Activated naive CD8-positive, alpha-beta T cell (primary cell): ENCODE data around the gene GPR87.
A peak's percentile ranks its signal among the peaks of the same experiment; 100 is the strongest.

Source experiments
- H3K27ac Mint-ChIP-seq: one replicate; pipeline ENCODE4 v1.8.0; 2021; ENCODE audit warnings: mixed read lengths
- H3K27me3 Mint-ChIP-seq: one replicate; pipeline ENCODE4 v1.8.0; 2021; ENCODE audit warnings: mixed read lengths
- H3K36me3 Mint-ChIP-seq: one replicate; pipeline ENCODE4 v1.8.0; 2021; ENCODE audit warnings: mixed read lengths
- H3K4me1 Mint-ChIP-seq: one replicate; pipeline ENCODE4 v1.8.0; 2021; ENCODE audit warnings: low read depth, mixed read lengths
- H3K4me3 Mint-ChIP-seq: one replicate; pipeline ENCODE4 v1.8.0; 2021; ENCODE audit warnings: mild to moderate bottlenecking, mixed read lengths
- H3K9me3 Mint-ChIP-seq: one replicate; pipeline ENCODE4 v1.8.0; 2021; ENCODE audit warnings: low read depth, mixed read lengths

GPR87 gene

DNA sequence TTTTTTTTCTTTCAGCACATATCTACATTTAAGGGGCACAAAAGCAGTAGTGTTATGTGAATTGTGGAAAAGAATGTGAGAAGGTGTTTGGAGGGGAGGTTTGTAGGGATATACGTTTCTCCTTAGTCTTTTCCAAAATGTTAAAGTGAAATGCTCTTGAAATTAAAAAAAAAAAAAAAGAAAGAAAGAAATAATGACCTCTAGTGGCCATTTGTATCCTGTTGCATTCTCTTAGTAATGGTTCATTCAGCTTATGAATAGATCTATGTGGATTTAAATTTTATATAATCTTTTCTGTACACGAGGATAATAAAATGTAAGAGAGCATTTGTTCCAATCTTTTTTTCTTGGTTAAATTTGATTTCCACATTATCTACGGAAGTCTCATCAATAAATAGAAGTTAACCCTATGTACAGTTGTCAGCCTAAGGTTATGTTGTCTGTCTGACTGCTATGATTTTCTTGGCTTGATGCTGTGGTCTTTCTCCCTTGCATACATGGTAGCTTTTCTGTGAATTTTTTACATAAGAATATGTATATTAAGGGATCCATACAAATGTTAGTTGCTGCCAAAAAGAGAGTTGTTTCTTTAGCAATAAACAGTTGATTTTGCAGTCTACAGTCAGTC, 11.1 kb upstream of the GPR87 start:
- H3K27ac Mint-ChIP-seq: no peak overlapping the region
- H3K27me3 Mint-ChIP-seq: peaks cover 4% of the 10 kb centered on the region
- peaks cover 10% of the 10 kb centered on the region for H3K4me1 Mint-ChIP-seq
- H3K4me3 Mint-ChIP-seq: no peak overlapping the region
- no peaks in the 10 kb centered on the region for H3K9me3 Mint-ChIP-seq
- no peaks in the 10 kb centered on the region for H3K36me3 Mint-ChIP-seq

DNA sequence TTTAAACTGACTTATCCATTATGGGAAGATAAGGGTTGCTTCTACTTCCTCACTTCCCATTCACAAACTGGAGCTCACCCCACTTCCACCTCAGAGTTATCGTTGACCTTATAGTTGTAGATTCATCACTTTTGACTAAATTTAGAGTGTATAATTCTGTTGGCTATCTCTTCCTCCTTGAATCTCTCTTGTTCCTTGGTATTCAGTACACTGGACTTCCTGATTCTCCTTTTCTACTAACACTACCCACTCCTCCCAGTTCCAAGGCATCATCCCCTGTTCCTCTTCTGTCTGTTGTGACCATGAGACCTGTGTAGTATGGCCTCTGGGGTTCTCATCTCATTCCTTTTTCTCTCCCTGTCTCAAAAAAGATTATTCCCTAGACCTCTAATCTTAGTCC, 5.9 kb upstream of the GPR87 start:
- Mint-ChIP-seq H3K36me3 (no peaks in the 10 kb centered on the region), H3K4me1 (peaks cover 3% of the 10 kb centered on the region), H3K27ac (no peak overlapping the region)

DNA sequence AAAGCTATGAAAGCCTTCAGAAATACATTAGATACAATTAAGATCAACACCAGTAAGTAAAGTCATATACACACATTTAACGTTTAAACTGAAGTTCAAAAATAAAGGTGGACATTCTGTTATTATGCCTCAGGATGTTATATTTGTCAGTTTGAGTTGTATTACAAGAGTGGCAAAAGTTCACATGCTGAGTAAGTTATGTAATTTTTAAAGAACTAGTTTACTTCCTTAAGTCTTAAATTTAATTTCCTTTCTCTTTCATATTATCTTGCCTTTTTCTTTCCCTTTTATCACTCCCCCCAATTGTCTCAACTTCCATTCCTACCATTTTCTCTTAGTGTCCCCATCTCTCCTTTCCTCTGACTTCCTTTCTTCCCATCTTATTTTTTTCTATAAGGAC, 4.9 kb upstream of the GPR87 start:
- Mint-ChIP-seq H3K36me3 (no peaks in the 10 kb centered on the region), H3K4me3 (no peak overlapping the region)

More for the DNA sequence above, 5.9 kb upstream of the GPR87 start:
- no peak overlapping the region for H3K4me3 Mint-ChIP-seq
- no peaks in the 10 kb centered on the region for H3K9me3 Mint-ChIP-seq
- H3K27me3 Mint-ChIP-seq: peaks cover 1% of the 10 kb centered on the region

DNA sequence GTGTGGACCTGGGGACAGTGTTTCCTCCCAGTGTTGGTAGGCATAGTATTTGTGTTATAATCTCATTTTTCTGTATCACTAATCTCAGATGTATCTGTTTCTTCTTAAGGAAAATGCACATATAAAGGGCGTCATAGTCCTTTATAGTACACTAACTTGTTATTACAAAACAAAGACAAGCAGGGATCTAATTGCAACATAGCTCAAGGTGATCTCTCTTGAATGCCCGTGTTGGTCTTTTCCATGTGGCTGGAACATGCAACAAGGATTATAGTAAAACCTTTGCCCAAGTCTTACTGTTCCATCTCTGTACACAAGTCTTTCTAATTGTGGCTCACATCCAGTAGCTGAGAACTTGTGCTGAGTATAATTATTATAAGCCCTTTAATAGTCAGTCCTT, 3.5 kb upstream of the GPR87 start:
- H3K27me3 Mint-ChIP-seq: no peaks in the 10 kb centered on the region
- H3K9me3 Mint-ChIP-seq: no peaks in the 10 kb centered on the region
- H3K4me3 Mint-ChIP-seq: no peak overlapping the region
- peaks cover 13% of the 10 kb centered on the region for H3K4me1 Mint-ChIP-seq
- H3K27ac Mint-ChIP-seq: no peak overlapping the region
- no peaks in the 10 kb centered on the region for H3K36me3 Mint-ChIP-seq

More for the DNA sequence above, 4.9 kb upstream of the GPR87 start:
- Mint-ChIP-seq H3K27ac (peak overlapping the region; percentile 2), H3K9me3 (no peaks in the 10 kb centered on the region), H3K4me1 (peaks cover 7% of the 10 kb centered on the region), H3K27me3 (no peaks in the 10 kb centered on the region)

DNA sequence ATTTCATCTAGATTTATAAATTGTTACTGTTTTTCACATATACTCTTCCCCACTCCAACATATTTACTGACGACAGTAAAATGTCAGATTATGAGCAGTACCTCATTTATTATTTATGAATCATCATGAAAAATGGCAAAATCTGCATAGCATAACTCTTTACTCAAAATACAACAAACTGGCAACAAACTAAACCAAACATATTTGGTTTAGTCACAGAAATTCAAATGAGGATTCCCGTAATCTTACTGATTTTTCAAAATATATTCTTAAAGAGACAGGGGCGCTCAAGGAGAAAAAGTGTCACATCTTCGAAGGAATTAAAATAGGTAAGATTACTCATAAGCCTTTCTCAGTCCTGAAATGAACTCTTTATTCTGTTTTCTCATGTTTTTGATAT, 3.0 kb upstream of the GPR87 start:
- Mint-ChIP-seq H3K4me1 (peaks cover 13% of the 10 kb centered on the region), H3K4me3 (no peak overlapping the region), H3K27me3 (no peaks in the 10 kb centered on the region), H3K36me3 (no peaks in the 10 kb centered on the region), H3K27ac (peak overlapping the region; percentile 62), H3K9me3 (no peaks in the 10 kb centered on the region)

DNA sequence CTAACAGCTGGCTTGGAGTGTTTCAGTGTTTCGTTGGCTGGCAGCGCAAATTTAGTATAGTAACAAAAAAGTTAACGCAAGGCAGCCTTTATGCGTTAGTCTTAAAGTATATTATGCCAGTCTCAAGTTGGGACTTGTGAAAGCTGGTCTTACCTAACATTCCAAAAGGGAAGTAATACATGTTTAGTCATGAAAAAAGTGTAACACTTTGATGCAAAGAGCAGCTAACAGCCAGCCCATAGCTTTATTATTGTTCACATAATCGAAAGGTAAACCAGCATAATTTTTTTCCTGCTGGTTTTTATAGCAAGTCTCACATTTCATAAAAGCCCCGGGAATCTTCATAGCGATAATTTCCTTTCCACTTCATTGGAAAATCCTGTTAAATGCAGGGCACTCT, 2.4 kb upstream of the GPR87 start:
- no peak overlapping the region for H3K27ac Mint-ChIP-seq
- no peak overlapping the region for H3K4me3 Mint-ChIP-seq
- no peaks in the 10 kb centered on the region for H3K27me3 Mint-ChIP-seq
- H3K9me3 Mint-ChIP-seq: no peaks in the 10 kb centered on the region
- peaks cover 13% of the 10 kb centered on the region for H3K4me1 Mint-ChIP-seq
- no peaks in the 10 kb centered on the region for H3K36me3 Mint-ChIP-seq

DNA sequence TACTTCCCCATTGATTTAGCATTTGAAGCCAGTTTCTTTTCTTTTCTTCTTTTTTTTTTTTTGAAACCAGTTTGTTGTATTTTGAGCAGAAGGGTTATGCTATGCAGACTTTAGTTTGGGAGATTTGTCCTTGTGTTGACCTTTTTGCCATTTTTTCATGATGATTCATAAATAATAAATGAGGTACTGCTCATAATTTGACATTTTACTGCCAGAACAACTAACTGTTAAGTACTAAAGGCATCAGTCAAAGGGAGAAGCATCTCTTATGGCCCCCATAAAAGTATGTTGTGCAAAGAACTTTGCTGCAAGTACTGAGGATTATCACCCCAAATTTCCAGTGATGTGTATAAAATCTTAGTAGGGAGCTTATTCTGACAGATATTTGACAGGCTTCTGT, 1.7 kb upstream of the GPR87 start:
- peaks cover 13% of the 10 kb centered on the region for H3K4me1 Mint-ChIP-seq
- no peaks in the 10 kb centered on the region for H3K27me3 Mint-ChIP-seq
- H3K4me3 Mint-ChIP-seq: no peak overlapping the region
- no peaks in the 10 kb centered on the region for H3K36me3 Mint-ChIP-seq
- no peaks in the 10 kb centered on the region for H3K9me3 Mint-ChIP-seq
- no peak overlapping the region for H3K27ac Mint-ChIP-seq

DNA sequence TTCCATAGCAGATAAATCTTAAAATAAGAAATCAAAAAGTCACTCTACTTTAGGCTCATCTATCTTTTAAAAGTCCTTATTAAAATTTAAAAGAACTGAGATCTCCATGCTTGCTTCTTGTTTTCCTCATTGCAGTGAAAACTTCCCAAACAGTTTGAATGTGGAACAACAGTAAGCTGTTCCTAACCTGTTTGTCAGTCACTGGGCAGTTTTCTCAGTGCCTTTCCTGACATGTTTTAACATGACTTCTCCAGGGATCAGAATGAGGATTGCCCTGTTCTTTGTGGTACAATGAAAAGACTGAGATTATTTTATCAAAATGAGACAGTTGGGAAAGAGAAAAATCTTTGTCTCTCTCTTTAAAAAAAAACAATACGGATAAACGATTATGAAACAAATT, 774 bp downstream of the GPR87 start:
- no peaks in the 10 kb centered on the region for H3K27me3 Mint-ChIP-seq
- H3K9me3 Mint-ChIP-seq: no peaks in the 10 kb centered on the region
- H3K36me3 Mint-ChIP-seq: no peaks in the 10 kb centered on the region
- H3K4me1 Mint-ChIP-seq: peaks cover 10% of the 10 kb centered on the region
- H3K27ac Mint-ChIP-seq: peak overlapping the region; percentile 19
- peak overlapping the region; percentile 57 for H3K4me3 Mint-ChIP-seq

DNA sequence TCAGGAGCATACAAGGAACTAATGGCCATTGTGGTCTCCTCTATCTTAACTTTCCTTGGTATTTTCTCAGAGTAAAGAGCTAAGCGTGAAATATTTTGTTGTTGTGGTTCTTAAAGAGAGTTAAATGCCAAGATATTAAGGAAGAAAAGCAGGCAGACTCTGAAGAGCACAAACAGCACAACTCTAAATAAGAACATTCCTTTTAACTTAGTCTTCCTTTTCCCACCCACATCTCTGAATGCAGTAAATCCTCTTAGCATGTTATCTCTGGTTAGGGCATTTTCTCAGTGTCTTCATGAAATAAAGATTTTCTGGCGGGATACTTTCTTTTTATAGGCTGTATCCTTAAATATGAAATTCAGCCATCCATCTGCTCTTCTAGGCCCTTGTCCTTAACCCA, 1.5 kb downstream of the GPR87 start:
- Mint-ChIP-seq H3K36me3 (no peaks in the 10 kb centered on the region), H3K27me3 (no peaks in the 10 kb centered on the region), H3K4me3 (peak overlapping the region; percentile 3), H3K4me1 (peaks cover 10% of the 10 kb centered on the region), H3K9me3 (no peaks in the 10 kb centered on the region), H3K27ac (no peak overlapping the region)

DNA sequence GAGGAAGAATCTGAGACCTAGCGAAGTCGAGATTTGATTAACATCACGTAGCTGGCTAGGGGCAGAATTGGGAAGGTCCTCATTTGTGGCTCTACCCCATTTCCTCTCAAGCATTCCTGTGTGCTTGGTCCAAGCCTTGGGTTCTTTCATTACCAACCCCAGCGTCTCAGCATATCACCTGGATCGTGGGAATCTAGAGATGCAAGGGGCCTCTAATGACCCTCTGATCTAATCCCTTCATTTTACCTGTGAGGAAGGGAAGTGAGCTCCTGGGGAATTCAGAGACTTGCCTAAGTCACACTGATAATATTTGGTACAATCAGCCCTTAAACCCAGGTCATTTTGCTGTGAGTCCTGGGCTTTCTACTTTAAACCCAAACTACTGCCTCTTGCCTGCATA, 2.0 kb downstream of the GPR87 start:
- Mint-ChIP-seq H3K4me3 (no peak overlapping the region), H3K27ac (no peak overlapping the region), H3K27me3 (no peaks in the 10 kb centered on the region), H3K4me1 (peaks cover 10% of the 10 kb centered on the region), H3K36me3 (no peaks in the 10 kb centered on the region), H3K9me3 (no peaks in the 10 kb centered on the region)

DNA sequence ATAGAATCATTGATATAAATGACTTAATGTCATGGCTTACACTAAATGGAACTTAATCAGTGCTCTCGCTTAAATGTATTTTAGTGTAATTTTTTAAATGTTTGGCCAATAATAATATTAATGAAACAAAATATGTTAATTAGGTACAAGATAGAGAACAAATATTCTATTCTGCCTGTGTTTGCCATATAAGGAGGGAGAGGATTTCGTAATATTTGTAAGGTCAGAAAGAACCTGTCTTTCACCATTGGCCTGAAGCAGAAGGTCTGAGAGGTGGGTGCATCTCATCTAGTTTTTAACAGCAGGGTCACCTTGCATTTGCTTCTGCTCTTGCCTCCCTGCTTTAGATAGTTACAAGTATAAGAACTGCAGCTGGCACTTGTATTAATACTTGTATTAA, 2.5 kb downstream of the GPR87 start:
- H3K36me3 Mint-ChIP-seq: no peaks in the 10 kb centered on the region
- no peaks in the 10 kb centered on the region for H3K27me3 Mint-ChIP-seq
- H3K27ac Mint-ChIP-seq: no peak overlapping the region
- H3K9me3 Mint-ChIP-seq: no peaks in the 10 kb centered on the region
- H3K4me1 Mint-ChIP-seq: peaks cover 10% of the 10 kb centered on the region
- H3K4me3 Mint-ChIP-seq: no peak overlapping the region

DNA sequence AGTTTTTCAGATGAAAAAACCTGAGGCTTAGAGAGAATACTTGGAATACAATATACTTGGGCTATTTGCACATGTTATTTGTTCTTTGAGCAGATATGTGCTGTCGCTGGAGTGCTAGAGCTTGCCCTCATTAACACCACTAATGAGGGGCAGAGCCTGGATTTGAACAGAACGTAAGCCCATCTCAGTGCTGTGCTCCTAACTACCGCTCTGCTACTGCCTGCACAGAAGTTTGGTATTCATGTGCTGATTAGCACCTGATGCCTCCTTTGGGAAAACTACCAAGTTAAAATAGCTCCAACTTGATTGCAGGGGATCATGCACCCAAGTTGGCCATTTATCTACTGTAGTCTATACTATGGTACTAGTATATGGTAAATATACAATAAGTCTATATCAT, 3.6 kb downstream of the GPR87 start:
- no peaks in the 10 kb centered on the region for H3K36me3 Mint-ChIP-seq
- no peak overlapping the region for H3K4me3 Mint-ChIP-seq
- H3K27ac Mint-ChIP-seq: no peak overlapping the region
- no peaks in the 10 kb centered on the region for H3K27me3 Mint-ChIP-seq
- H3K4me1 Mint-ChIP-seq: peaks cover 12% of the 10 kb centered on the region
- no peaks in the 10 kb centered on the region for H3K9me3 Mint-ChIP-seq

DNA sequence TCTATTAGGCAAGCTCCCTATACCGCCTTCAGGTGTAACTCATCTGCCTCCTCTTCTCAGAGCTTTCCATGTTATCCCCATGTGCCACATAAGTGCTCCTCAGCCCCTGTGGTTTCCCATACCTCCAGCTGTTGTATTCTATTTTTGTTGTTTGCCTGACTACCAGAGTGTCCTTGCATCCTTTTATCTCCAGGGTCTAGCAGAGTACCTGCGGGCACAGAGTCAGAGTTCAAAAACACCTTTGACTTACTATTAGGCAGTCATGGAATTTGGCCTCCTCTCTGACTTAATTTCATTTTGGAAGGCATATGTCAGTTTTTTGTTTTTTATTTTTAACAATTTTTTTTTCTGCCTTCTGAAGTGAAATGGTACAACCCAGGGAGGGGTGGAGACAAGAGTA, 7.1 kb downstream of the GPR87 start:
- H3K9me3 Mint-ChIP-seq: no peaks in the 10 kb centered on the region
- H3K27ac Mint-ChIP-seq: no peak overlapping the region
- H3K4me3 Mint-ChIP-seq: no peak overlapping the region
- H3K4me1 Mint-ChIP-seq: peaks cover 32% of the 10 kb centered on the region
- no peaks in the 10 kb centered on the region for H3K27me3 Mint-ChIP-seq
- H3K36me3 Mint-ChIP-seq: no peaks in the 10 kb centered on the region

DNA sequence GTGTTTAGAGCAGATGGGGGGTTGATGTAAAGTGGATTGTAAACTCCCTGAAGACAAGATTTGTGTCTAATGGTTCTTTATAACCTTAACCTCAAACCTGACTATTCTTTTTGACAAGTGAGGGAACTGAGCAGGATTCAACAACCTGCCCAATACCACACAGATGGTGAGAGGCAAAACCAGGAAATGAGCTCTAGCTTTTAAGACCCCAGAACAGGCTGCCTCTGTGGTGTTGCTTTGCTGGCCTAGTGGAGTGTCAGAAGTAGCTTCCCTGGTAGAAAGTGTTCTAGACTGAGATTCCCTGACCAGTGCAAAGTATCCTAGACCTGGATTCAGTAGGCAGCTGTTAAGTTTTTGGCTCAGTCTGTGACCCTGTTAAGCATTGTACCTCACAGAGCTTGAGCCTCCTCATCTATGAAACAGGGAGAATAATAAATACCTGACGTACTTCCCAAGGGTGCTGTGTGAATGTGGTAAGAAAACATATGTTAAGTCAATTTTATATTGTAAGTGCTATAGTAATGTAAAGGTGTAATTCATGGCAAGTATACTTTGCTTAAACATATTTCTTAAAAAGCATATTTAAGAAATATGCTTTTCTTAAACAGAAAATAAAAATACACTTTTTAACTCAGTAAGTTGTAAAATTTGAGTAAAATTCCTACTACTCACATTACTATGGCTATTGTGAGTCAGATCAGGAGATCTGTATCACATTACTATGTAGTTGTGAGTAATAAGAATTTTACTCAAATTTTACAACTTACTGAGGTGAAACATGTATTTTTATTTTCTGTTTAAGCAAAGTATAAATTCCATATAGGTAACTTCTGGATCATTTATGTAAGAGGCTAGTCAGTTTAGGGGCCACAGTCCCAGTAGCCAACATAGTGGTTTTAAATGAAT, 8.8 kb downstream of the GPR87 start:
- peaks cover 42% of the 10 kb centered on the region for H3K4me1 Mint-ChIP-seq
- no peaks in the 10 kb centered on the region for H3K9me3 Mint-ChIP-seq

DNA sequence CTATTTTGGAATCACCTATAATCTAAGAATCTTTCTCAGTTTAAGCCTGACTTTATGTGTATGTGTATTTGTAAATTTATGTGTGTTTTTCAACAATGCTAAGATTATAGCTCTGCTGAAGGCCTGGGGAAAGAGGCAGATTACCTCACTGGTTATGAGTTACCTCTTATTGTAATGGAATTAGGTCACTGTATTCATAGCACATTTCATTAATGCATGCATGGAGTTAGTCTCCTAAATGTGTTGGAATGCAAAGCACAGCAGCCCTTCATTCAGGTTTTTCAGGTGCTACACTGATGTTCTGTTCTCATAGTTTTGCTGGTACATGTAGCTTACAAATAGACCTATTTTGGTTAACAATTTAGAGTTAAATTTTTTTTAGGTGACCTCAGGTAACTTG, 9.5 kb downstream of the GPR87 start:
- peaks cover 2% of the 10 kb centered on the region for H3K36me3 Mint-ChIP-seq
- peaks cover 9% of the 10 kb centered on the region for H3K27me3 Mint-ChIP-seq
- peaks cover 43% of the 10 kb centered on the region for H3K4me1 Mint-ChIP-seq
- peak overlapping the region; percentile 87 for H3K27ac Mint-ChIP-seq
- no peak overlapping the region for H3K4me3 Mint-ChIP-seq
- H3K9me3 Mint-ChIP-seq: no peaks in the 10 kb centered on the region

More for the DNA sequence above, 8.8 kb downstream of the GPR87 start:
- Mint-ChIP-seq H3K27me3 (peaks cover 7% of the 10 kb centered on the region), H3K27ac (peak overlapping the region; percentile 54), H3K4me3 (peak overlapping the region; percentile 44), H3K36me3 (peaks cover 2% of the 10 kb centered on the region)
